ENCODE measurements around the gene SLC39A2.

The SLC39A2 gene

GRCh38 chr14:21047378-21047781 lies 48.3 kb downstream of the SLC39A2 start:
- no peak for DNase-seq (ENCODE audit: low read depth)

GRCh38 chr14:21048638-21049037 lies 49.5 kb downstream of the SLC39A2 start:
- DNase-seq (ENCODE audit: low read depth): no peak

GRCh38 chr14:21049271-21049673 lies 50.2 kb downstream of the SLC39A2 start:
- DNase-seq (ENCODE audit: low read depth): no peak

GRCh38 chr14:21050597-21050996 lies 51.5 kb downstream of the SLC39A2 start:
- DNase-seq (ENCODE audit: low read depth): no peak

All from CMK (cell line).